ENCODE results near the gene GHDC. TPM values are rescaled to one million over a fixed set of nuclear protein-coding genes. Genes with fewer than 3 reads are reported as not detected.
"Not testable (repeated sequence)": the region's sequence is repeated elsewhere in the genome, so short reads cannot be mapped to it uniquely, and the experiment has no call there.

The GHDC gene
- total RNA-seq: 34.4 TPM

DNA sequence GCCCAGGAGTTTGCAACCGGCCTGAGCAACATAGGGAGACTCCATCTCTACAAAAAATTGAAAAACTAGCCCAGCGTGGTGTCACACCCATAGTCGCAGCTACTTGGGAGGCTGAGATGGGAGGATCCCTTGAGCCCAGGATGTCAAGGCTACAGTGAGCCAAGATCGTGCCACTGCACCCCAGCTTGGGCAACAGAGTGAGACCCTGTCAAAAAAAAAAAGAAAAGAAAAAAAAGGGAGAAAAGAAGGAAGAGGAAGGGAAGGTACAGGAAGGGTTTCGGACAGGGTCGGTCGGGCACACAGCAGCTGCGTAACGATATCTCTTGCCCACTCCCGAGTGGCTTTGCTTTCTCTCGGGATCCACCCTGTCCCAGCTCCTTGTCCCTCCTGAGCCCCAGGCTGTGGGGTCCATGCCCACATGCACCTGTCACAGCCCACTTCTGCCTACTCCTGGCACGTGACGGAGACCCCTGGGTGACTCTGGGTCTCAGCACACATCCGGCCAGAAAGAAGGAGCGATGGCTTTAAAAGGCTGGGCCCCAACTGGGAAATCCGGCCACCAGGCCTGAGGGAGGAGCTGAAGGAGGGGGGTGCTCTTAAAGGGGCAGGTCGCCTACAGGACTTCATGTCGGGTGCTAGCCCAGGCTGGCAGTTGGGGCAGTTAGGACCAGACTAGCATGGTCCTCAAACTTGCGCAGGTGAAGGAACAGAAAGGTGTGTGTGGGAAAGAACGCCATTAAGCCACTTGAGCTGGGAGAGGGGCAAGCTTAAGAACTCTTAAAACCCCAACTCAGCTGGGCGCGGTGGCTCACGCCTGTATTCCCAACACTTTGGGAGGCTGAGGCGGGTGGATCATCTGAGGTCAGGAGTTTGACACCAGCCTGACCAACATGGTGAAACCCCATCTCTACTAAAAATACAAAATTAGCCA, at the start of gene GHDC:
TSS of gene GHDC (minus strand) at position 526 of the 931 bp plus-strand sequence. CDS start 913 bp downstream, outside the sequence.
- peak; percentile 86 for DNase-seq (ENCODE audit: low spot score)

DNA sequence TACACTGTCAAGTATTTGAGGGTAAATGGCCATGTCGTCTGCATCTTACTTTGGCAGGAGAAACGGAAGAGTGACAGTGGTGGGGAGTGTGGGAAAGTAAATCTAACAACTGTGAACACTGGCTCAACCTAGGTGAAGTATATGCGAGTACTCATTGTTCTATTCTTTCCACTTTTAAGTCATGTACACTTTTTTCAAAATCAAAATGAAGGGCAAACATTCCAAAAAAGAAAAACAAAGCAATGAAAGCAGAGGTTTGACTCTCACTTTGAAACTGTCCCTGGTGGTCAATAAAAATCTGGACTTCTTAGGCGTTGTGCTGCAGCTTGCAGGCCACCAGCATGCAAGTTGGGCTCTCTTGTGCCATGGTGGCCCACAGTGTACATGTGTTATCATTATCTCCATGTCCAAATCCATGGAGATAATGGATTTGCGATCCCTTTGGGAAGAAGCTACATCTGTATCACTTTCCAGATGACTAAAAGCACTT, 49.2 kb upstream of the GHDC start:
- DNase-seq (ENCODE audit: low spot score): no peak

- no peak for DNase-seq (ENCODE audit: low spot score)
Measured at GRCh38 chr17:42241871-42242270, 47.6 kb upstream of the GHDC start.

- DNase-seq (ENCODE audit: low spot score): not testable (repeated sequence)
Measured at GRCh38 chr17:42240863-42241262, 46.6 kb upstream of the GHDC start.

- DNase-seq (ENCODE audit: low spot score): no peak
Measured at GRCh38 chr17:42240201-42240600, 45.9 kb upstream of the GHDC start.

DNA sequence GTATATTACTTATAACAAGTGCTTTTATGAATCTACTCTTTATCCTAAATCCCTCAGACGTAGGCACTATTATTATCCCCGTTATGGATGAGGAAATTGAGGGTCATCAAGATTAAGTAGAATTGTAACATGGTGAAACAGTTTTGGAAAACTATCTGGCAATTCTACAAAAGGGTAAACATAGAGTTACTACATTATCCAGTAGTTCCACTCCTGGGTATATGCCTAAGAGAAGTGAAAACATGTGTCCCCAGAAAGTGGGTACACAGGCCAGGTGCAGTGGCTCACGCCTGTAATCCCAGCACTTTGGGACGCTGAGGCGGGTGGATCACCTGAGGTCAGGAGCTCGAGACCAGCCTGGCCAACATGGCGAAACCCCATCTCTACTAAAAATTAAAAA, 45.3 kb upstream of the GHDC start:
- DNase-seq (ENCODE audit: low spot score): not testable (repeated sequence)

DNA sequence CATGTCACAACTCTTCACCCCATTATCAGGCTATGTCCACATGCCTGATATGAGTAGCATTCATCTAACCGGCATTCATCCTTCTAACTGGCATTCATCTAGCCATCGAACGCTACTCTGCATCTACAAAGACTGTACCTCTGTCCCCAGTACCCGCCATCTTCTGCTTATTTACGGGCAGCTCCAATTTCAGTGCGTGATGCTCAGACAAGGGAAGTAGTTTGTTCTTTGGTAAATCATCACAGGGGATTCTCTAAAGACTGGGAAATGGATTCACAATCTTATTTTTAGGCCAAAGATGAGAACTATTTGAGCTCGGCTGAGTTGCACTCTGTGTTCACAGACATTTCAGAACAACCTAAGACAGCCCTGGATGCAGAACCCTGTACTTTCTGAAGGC, 42.5 kb upstream of the GHDC start:
- no peak for DNase-seq (ENCODE audit: low spot score)

DNA sequence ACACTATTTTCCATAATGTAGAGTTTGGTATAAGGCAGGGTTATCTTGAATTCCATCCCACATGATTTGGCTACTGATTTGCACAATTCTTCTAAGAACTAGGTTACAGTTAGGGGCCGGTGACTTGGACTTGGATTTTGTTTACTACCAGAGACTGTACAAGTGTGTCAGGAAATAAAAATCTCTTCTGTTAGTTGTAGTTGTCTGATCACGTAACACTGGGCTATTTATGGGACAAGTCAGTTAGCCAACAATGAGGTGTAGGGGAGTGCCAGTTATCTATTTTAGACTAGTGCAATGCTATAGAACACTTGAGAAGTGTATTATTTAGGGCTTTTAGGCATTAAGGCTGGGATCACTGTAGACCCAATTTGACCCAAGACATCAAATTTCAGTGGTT, 39.7 kb upstream of the GHDC start:
- DNase-seq (ENCODE audit: low spot score): no peak

DNA sequence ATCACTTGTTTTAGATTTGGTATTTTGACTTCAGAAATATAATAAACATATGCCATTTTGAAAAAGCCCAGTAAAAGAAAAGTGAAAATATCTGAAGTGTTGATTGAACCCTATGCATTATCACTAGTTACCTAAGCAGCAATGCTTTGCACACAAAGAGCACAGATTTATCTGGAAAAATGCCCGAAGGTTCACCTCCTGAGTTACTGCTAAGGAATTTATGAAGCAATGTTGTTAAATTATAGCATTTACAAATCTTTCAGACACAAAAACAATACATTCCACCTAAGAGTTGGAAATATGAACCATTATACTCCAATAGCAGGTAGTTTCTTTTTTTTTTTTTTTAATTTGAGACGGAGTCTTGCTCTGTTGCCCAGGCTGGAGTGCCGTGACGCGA, 38.9 kb upstream of the GHDC start:
- no peak for DNase-seq (ENCODE audit: low spot score)

DNA sequence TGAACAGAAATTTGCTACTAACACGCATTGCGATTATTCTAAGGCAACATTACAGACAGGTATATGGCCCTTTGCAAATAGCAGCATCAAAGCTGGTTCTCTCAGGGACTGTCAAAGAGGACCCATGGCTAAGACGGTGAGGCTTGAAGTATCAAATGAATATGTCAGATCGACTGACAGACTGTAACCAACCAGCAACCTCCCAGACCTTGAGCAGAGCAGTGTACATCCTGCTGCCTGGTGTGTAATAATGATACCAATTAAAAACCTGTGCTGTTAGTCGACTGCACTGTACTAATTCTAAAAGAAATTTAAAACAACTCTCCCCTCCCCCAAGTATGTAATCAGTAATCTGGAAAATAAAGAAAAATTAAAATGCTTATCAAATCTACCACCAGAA, 35.9 kb upstream of the GHDC start:
- DNase-seq (ENCODE audit: low spot score): no peak

- DNase-seq (ENCODE audit: low spot score): no peak
Measured at GRCh38 chr17:42227849-42228700, 33.8 kb upstream of the GHDC start.

GRCh38 chr17:42225646-42226045, 31.4 kb upstream of the GHDC start:
- DNase-seq (ENCODE audit: low spot score): no peak

- DNase-seq (ENCODE audit: low spot score): no peak
Measured at GRCh38 chr17:42224651-42225050, 30.4 kb upstream of the GHDC start.

- DNase-seq (ENCODE audit: low spot score): peak; percentile 22
Measured at GRCh38 chr17:42221886-42222745, 27.8 kb upstream of the GHDC start.

DNA sequence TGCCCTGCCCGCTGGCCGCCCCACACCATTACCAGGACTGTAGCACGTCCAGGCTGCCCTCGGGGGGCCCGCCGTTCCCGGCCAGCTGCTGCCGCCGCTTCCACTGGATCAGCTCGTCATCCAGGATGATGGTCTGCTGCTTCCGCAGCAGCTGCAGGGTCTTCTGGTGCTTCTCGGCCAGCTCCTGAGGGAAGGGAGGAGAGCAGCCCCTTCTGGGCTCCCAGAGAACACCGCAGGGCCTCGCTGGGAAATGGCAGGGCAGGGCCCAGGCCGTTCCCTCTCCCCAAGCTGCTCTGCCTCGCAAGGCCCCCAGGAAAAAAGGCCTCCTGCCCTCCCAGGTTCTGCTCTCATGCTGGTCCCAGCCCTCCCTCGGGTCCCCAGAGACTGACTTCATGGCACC, 25.0 kb upstream of the GHDC start:
- DNase-seq (ENCODE audit: low spot score): not testable (repeated sequence)

GRCh38 chr17:42214156-42214555, 19.9 kb upstream of the GHDC start:
- DNase-seq (ENCODE audit: low spot score): no peak

DNA sequence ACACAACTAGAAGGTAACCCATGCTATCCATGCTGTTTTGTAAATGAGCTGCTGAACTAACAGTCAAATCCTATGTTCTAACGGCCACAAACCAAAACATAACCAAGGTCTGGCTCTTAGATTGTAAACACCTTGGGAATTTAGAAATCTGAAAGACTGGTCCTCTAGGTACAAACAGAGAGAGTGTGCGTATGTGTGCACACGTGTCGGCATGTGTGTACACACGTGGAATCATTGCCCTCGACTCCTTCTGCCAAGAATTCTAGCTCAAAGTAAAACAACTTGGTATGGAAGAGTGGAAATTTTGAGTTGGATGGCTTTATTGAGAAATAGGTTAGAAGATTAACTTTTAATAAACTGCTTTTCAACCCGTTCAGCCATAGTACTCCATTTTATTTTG, 18.1 kb upstream of the GHDC start:
- no peak for DNase-seq (ENCODE audit: low spot score)

DNA sequence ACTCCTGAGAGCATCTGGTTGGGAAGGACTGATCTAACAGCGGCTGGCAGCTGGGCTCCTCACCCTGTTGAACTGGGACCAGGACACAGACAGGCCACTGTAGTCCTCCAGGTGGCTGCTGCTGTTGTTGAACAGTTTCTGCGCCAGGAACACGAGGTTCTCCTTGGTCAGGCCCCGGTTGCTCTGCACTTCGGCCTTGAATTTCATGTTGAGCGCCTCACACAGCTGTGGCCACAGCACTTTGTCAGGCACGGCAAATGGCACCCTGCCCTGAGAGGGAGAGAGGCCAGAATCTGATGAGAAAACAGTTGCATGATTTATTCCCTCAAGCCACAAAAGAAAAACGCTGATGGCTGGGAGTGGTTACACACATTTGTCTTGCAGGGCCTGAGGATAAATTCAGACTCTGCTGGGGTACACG, 17.6 kb upstream of the GHDC start:
- DNase-seq (ENCODE audit: low spot score): peak; percentile 28

DNA sequence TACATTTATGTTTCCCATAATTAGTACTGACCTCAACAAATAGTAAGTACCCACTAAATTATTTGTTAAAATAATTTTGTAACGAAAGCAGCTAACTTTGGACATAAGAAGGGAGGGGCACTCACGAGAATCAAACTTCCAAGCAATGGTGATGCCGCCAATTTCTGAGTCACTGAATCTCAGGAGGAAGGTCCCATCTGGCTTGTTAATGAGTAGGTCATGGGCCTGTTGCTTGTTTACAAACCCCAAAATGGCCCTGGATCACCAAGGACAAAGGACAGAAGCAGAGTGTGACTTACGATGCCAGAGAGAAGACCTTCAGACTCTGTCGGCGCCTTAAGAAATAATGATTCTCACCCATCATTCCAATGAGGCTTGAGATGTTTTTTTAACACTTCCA, 15.8 kb upstream of the GHDC start:
- DNase-seq (ENCODE audit: low spot score): no peak

GRCh38 chr17:42206153-42206612, 11.9 kb upstream of the GHDC start:
- not testable (repeated sequence) for DNase-seq (ENCODE audit: low spot score)

DNA sequence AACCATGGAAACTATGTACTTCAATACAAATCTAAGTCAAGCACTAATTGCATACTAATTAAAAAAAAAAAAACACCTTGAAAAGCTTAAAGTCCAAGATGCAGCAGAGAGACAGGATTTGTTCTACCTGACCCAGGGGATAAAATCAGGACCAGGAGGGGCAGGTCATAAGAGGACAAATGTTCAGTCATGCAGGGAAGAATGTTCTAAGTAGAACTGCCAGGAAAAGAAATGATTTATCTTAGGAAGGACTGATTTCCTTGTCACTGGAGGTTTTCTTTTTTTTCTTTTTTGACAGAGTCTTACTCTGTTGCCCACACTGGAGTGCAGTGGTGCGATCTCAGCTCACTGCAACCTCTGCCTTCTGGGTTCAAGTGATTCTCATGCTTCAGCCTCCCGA, 9.1 kb upstream of the GHDC start:
- DNase-seq (ENCODE audit: low spot score): no peak

Data from mucosa of gallbladder (tissue), 1 donor.